Measurements from ENCODE around the gene RBCK1. TPM values are rescaled to one million over a fixed set of nuclear protein-coding genes. Genes with fewer than 3 reads are reported as not detected.
A peak's percentile ranks its signal among the peaks of the same experiment; 100 is the strongest.

Gene RBCK1
- total and polyA plus RNA-seq, 2 donors (not counting 3 experiments of a cell fraction or from before 2014, with no cell fraction given), result 80.4 to 82.7 TPM

- Histone ChIP-seq H3K27me3 (ENCODE audit: control insufficient read depth in 2 of 2, insufficient read depth in 2 of 2, low read length in 2 of 2) (no peaks in the 10 kb centered on the region), H3K4me3 (replicated peaks in 1 of 3; ENCODE audit: insufficient read depth in 1 of 3, low read depth in 1 of 3, low read length in 3 of 3) (no peak overlapping the region), H3K4me2 (ENCODE audit: insufficient read depth, low read length) (no peak overlapping the region), H3K79me2 (ENCODE audit: control insufficient read depth, insufficient read depth, low read length) (no peaks in the 10 kb centered on the region), H3K36me3 (ENCODE audit: control insufficient read depth in 2 of 2, extremely low read depth in 1 of 2, insufficient read depth in 2 of 2, low read length in 2 of 2) (no peaks in the 10 kb centered on the region), H4K20me1 (replicated peaks; ENCODE audit: control insufficient read depth, extremely low read depth, insufficient read depth, low read length) (no peaks in the 10 kb centered on the region), H2AFZ (ENCODE audit: low read depth, low read length) (no peak overlapping the region), H3K9ac (replicated peaks; ENCODE audit: extremely low read depth, insufficient read depth, low read length) (no peak overlapping the region), H3K4me1 (ENCODE audit: control insufficient read depth, extremely low read depth, insufficient read depth, low read length) (peaks cover 18% of the 10 kb centered on the region), H3K9me3 (replicated peaks; ENCODE audit: control insufficient read depth, insufficient read depth, low read length) (no peaks in the 10 kb centered on the region), H3K9me1 (replicated peaks; ENCODE audit: control insufficient read depth, extremely low read depth, insufficient read depth, low read length) (no peaks in the 10 kb centered on the region), H3K27ac (ENCODE audit: insufficient read depth, low read depth, low read length) (no peak overlapping the region)
- no TSS peak for BruUV-seq (replicated peaks)
- ChIA-PET CTCF (interaction anchor here (1.1 kb wide), 1 partner anchor 12 kb away, joined by 3 read pairs; no protein-coding TSS in a partner anchor), POLR2A (no interaction called here)
- DNase-seq (ENCODE audit: low read depth, low spot score), result no peak
- intact Hi-C loops (cut with micrococcal nuclease), result no loop called here
- TF ChIP-seq GATA2 (IDR thresholded peaks at IDR 0.05; ENCODE audit: insufficient read depth, insufficient read length, low read depth, low read length) (no peak), MYC (IDR thresholded peaks at IDR 0.05; ENCODE audit: low read depth, low read length) (no peak), POLR2AphosphoS5 (IDR thresholded peaks at IDR 0.05; ENCODE audit: insufficient read depth, low read depth, low read length) (no peak), FOS (IDR thresholded peaks at IDR 0.05; ENCODE audit: borderline replicate concordance, insufficient read depth, low read length) (no peak), JUN (IDR thresholded peaks at IDR 0.05; ENCODE audit: borderline replicate concordance, insufficient read depth, insufficient read length, low read depth) (no peak), EZH2 (IDR thresholded peaks at IDR 0.05; ENCODE audit: borderline replicate concordance, low read depth, low read length, severe bottlenecking) (no peak), POLR2A (IDR thresholded peaks at IDR 0.05; ENCODE audit: low read depth, low read length) (no peak)
- TF ChIP-seq, protein P1, sequence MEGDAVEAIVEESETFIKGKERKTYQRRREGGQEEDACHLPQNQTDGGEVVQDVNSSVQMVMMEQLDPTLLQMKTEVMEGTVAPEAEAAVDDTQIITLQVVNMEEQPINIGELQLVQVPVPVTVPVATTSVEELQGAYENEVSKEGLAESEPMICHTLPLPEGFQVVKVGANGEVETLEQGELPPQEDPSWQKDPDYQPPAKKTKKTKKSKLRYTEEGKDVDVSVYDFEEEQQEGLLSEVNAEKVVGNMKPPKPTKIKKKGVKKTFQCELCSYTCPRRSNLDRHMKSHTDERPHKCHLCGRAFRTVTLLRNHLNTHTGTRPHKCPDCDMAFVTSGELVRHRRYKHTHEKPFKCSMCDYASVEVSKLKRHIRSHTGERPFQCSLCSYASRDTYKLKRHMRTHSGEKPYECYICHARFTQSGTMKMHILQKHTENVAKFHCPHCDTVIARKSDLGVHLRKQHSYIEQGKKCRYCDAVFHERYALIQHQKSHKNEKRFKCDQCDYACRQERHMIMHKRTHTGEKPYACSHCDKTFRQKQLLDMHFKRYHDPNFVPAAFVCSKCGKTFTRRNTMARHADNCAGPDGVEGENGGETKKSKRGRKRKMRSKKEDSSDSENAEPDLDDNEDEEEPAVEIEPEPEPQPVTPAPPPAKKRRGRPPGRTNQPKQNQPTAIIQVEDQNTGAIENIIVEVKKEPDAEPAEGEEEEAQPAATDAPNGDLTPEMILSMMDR (IDR thresholded peaks at IDR 0.05; ENCODE audit: extremely low read depth in 1 of 2, insufficient read depth in 1 of 2, low read depth in 1 of 2, low read length in 2 of 2), result no peak
- TF ChIP-seq, protein P2, sequence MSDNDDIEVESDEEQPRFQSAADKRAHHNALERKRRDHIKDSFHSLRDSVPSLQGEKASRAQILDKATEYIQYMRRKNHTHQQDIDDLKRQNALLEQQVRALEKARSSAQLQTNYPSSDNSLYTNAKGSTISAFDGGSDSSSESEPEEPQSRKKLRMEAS (IDR thresholded peaks at IDR 0.05; ENCODE audit: insufficient read depth, insufficient read length), result no peak
- dilution Hi-C loops (cut with MboI; ENCODE audit: extremely low pct_ligation_motif_present, low sequenced_read_pairs), result no loop called here
- peak; percentile 75 for FAIRE-seq
Measured at GRCh38 chr20:364905-365794, 42.9 kb upstream of the RBCK1 start.

All from endothelial cell of umbilical vein (primary cell).